NCI-H345 (cell line): ENCODE results near the gene MOB3C.

Experiments
- DNase-seq: peaks from one replicate; lab custom pipeline; 2025; lab: John Stamatoyannopoulos, UW

MOB3C gene

GRCh38 chr1:46575778-46576177 is 40.8 kb downstream of the MOB3C start:
- DNase-seq, result no peak

DNA sequence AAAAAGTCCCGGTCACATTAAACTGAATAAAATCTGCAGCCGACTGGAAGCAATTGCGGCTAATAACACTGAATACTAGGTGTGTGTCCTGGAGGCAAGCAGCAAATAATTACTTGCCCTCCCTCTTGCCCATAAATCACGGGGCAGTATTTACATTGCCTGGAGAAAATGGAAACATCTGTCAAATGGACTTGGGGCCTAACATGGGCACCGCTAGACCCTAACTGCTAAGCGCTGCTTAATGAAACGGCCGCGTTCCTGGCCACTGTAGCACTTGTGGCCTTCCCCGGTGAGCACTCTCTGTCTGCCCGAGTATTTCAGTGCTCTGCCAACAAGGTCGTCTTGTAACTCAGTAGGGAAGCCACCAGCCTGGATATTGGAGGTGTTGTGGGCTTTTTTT is 41.3 kb downstream of the MOB3C start:
- no peak for DNase-seq

DNA sequence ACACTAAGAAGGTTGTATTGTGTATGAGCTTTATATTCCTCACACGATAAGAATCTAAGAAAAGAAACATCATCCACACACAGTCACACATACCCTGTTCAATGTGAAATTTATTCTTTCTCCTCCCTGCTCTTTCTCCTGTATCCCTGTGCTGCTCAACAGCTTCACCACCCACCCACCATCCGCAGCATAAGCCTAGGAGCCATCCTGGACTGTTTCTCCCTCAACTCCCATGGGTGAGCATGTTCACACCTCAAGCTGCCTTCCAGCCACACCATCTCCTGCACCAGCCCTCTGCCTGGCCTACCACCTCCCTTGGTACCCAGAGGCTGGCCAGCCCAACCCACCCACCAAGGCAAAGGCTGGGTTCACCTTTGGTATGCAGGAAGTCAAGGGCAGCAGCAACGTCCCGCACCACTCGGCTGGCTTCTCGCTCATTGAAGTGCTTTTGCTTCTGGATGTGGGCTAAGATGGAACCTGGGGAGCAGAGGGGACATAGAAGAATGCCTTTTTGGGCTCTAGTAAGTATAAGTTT is 44.9 kb downstream of the MOB3C start:
- no peak for DNase-seq

- no peak for DNase-seq
Observed at GRCh38 chr1:46569884-46570725, 46.5 kb downstream of the MOB3C start.

DNA sequence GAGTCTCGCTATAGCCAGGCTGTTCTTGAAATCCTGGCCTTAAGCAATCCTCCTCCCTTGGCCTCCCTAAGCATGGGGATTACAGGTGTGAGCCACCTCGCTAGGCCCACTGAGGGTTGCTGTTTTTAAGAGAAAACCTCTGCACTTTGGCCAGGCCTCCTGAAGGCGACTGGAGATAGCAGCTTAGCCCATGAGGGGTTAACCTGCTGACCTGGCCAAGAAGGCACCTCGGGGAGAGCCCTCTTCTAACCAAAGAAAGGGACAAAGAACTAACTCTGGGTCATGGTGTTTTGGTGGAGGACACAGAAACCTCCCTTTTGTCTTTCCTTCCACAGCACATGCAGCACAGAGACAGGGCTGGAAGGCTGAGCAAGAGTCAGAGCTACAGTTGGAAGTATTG is 47.5 kb downstream of the MOB3C start:
- no peak for DNase-seq

GRCh38 chr1:46568461-46568891 is 48.1 kb downstream of the MOB3C start:
- no peak for DNase-seq

DNA sequence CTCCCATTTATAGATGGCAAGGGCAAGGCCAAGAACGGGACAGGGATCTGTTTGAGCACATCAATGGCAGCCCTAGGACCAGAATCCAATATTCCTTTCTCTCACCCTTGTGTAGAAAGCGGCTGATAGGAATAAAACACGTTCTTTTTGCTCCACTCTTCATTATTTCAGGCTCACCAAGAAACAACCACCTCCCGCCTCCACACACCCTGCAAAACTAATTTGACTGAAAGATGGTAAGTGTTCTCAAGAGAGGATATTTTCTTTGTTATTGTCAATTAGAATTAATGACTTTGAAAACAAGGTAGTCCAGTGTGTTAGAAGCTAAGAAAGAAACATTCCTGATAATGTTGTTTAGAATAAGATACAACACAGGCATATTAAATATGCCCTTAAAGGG is 53.3 kb downstream of the MOB3C start:
- DNase-seq, result no peak

- DNase-seq, result no peak
Observed at GRCh38 chr1:46562498-46562897, 54.1 kb downstream of the MOB3C start.

- DNase-seq, result no peak
Observed at GRCh38 chr1:46558966-46559365, 57.6 kb downstream of the MOB3C start.

DNA sequence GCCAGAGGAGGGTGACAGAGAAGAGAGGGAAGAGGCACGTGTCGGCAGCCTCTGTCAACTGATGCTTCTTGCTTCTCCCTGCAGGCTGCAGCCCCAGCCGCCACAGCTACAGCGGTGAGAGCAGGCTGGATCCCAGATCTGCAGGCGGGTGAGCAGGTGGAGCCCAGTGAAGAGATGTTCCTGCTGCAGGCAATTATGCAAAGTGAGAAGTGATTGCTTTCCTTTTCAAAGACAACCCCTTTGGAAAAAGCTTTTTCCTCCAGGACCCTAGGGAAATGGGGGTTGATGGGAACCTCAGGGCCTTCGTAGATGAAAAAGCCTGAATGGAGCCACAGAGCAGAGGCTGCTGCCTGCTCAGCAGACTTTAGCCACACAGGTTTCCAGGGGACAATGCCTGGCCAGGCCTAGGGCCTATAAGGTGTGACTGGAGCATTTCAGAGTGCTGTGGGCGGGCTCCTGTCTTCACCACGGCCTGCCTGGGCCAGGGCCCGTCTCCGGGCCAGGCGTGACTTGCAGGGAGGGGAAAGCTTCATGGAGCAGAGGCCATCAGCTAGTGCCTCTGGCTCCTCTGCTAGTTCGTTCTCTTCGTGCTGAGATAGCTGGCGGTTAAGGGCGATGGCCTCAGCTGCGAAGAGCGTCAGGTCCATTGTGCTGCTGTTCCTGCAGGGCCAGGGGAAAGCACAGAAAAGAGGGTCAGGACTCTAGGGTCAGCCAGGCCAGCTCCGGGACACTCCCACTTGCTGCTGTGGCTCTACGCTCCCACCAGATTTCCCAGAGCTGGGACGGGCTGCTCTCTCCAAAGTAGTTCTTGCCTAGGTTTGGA is 58.3 kb downstream of the MOB3C start:
- DNase-seq, result no peak
